ENCODE results near the gene TXNRD1.

Gene TXNRD1

GRCh38 chr12:104353012-104353981, 137.7 kb downstream of the TXNRD1 start:
- DNase-seq, result no peak

GRCh38 chr12:104354167-104354867, 138.7 kb downstream of the TXNRD1 start:
- DNase-seq, result no peak

GRCh38 chr12:104354868-104355570, 139.4 kb downstream of the TXNRD1 start:
- DNase-seq, result no peak

GRCh38 chr12:104355630-104356029, 140.1 kb downstream of the TXNRD1 start:
- DNase-seq, result no peak

GRCh38 chr12:104356231-104357115, 140.9 kb downstream of the TXNRD1 start:
- DNase-seq, result no peak

- no peak for DNase-seq
Observed at GRCh38 chr12:104357421-104357952, 141.9 kb downstream of the TXNRD1 start.

- DNase-seq, result peak; percentile 37
Observed at GRCh38 chr12:104358353-104359003, 142.9 kb downstream of the TXNRD1 start.

- DNase-seq, result no peak
Observed at GRCh38 chr12:104359216-104359615, 143.6 kb downstream of the TXNRD1 start.

- no peak for DNase-seq
Observed at GRCh38 chr12:104360157-104360556, 144.6 kb downstream of the TXNRD1 start.

GRCh38 chr12:104360983-104361707, 145.6 kb downstream of the TXNRD1 start:
- no peak for DNase-seq

GRCh38 chr12:104365921-104366410, 150.4 kb downstream of the TXNRD1 start:
- DNase-seq, result no peak

GRCh38 chr12:104369708-104370107, 154.1 kb downstream of the TXNRD1 start:
- DNase-seq, result no peak

- no peak for DNase-seq
Observed at GRCh38 chr12:104371043-104371870, 155.7 kb downstream of the TXNRD1 start.

- DNase-seq, result no peak
Observed at GRCh38 chr12:104372061-104372720, 156.6 kb downstream of the TXNRD1 start.

GRCh38 chr12:104372721-104373335, 157.2 kb downstream of the TXNRD1 start:
- no peak for DNase-seq

- DNase-seq, result no peak
Observed at GRCh38 chr12:104374071-104374470, 158.5 kb downstream of the TXNRD1 start.

GRCh38 chr12:104374806-104375205, 159.2 kb downstream of the TXNRD1 start:
- DNase-seq, result no peak

- DNase-seq, result no peak
Observed at GRCh38 chr12:104375775-104376174, 160.2 kb downstream of the TXNRD1 start.
